Fibroblast of skin of back (primary cell): ENCODE data around the gene CAMTA1.

Experiments
- DNase-seq: peaks from one replicate; pipeline ENCODE4 v3.0.0-alpha.2; 2013

CAMTA1 gene

GRCh38 chr1:7426780-7427604 is 641.7 kb downstream of the CAMTA1 start:
- DNase-seq: peak; percentile 22

GRCh38 chr1:7427605-7428300 is 642.5 kb downstream of the CAMTA1 start:
- peak; percentile 12 for DNase-seq

GRCh38 chr1:7429290-7429689 is 644.0 kb downstream of the CAMTA1 start:
- no peak for DNase-seq

GRCh38 chr1:7430047-7430608 is 644.9 kb downstream of the CAMTA1 start:
- no peak for DNase-seq

- DNase-seq: no peak
Measured at GRCh38 chr1:7430691-7431090, 645.4 kb downstream of the CAMTA1 start.

- DNase-seq: no peak
Measured at GRCh38 chr1:7432102-7432899, 647.0 kb downstream of the CAMTA1 start.

- no peak for DNase-seq
Measured at GRCh38 chr1:7432900-7433380, 647.7 kb downstream of the CAMTA1 start.

- DNase-seq: no peak
Measured at GRCh38 chr1:7434566-7434965, 649.3 kb downstream of the CAMTA1 start.

GRCh38 chr1:7435276-7436055 is 650.2 kb downstream of the CAMTA1 start:
- no peak for DNase-seq

GRCh38 chr1:7436056-7437005 is 651.1 kb downstream of the CAMTA1 start:
- no peak for DNase-seq

- DNase-seq: no peak
Measured at GRCh38 chr1:7437036-7437435, 651.8 kb downstream of the CAMTA1 start.

GRCh38 chr1:7437608-7438395 is 652.5 kb downstream of the CAMTA1 start:
- no peak for DNase-seq

GRCh38 chr1:7438396-7438785 is 653.1 kb downstream of the CAMTA1 start:
- no peak for DNase-seq

- DNase-seq: no peak
Measured at GRCh38 chr1:7438921-7439655, 653.8 kb downstream of the CAMTA1 start.

- no peak for DNase-seq
Measured at GRCh38 chr1:7440154-7440553, 654.9 kb downstream of the CAMTA1 start.

- DNase-seq: no peak
Measured at GRCh38 chr1:7441143-7441841, 656.0 kb downstream of the CAMTA1 start.

- DNase-seq: no peak
Measured at GRCh38 chr1:7442036-7442435, 656.8 kb downstream of the CAMTA1 start.

GRCh38 chr1:7442918-7443317 is 657.7 kb downstream of the CAMTA1 start:
- DNase-seq: no peak
